Activated naive CD4-positive, alpha-beta T cell treated with Interleukin-2 at 50 U/mL for 16 hours (primary cell): ENCODE results near the gene LRRC45.

Source experiments
- DNase-seq: peaks from one replicate; pipeline ENCODE4 v3.0.0-alpha.2; 2020

Gene LRRC45

GRCh38 chr17:81994593-81995462 lies 28.3 kb upstream of the LRRC45 start:
- DNase-seq: no peak

- no peak for DNase-seq
Measured at GRCh38 chr17:81995463-81996231, 27.5 kb upstream of the LRRC45 start.

- no peak for DNase-seq
Measured at GRCh38 chr17:81996232-81996756, 26.8 kb upstream of the LRRC45 start.

GRCh38 chr17:81996757-81997441 lies 26.2 kb upstream of the LRRC45 start:
- DNase-seq: no peak

- no peak for DNase-seq
Measured at GRCh38 chr17:81998212-81998611, 24.9 kb upstream of the LRRC45 start.

GRCh38 chr17:81998691-81999438 lies 24.2 kb upstream of the LRRC45 start:
- no peak for DNase-seq

GRCh38 chr17:81999587-81999975 lies 23.5 kb upstream of the LRRC45 start:
- DNase-seq: no peak

- no peak for DNase-seq
Measured at GRCh38 chr17:81999976-82000802, 22.9 kb upstream of the LRRC45 start.

GRCh38 chr17:82000803-82001570 lies 22.1 kb upstream of the LRRC45 start:
- no peak for DNase-seq

GRCh38 chr17:82001571-82002056 lies 21.5 kb upstream of the LRRC45 start:
- no peak for DNase-seq

- DNase-seq: peak; percentile 70
Measured at GRCh38 chr17:82003411-82004381, 19.4 kb upstream of the LRRC45 start.

- DNase-seq: no peak
Measured at GRCh38 chr17:82004517-82005455, 18.3 kb upstream of the LRRC45 start.

- DNase-seq: no peak
Measured at GRCh38 chr17:82005701-82006348, 17.3 kb upstream of the LRRC45 start.

GRCh38 chr17:82006468-82007227 lies 16.5 kb upstream of the LRRC45 start:
- no peak for DNase-seq

GRCh38 chr17:82007228-82007494 lies 15.9 kb upstream of the LRRC45 start:
- DNase-seq: no peak

GRCh38 chr17:82007495-82008257 lies 15.4 kb upstream of the LRRC45 start:
- no peak for DNase-seq
